ENCODE results near the gene B4GALT4.
"Not testable (repeated sequence)": the region's sequence is repeated elsewhere in the genome, so short reads cannot be mapped to it uniquely, and the experiment has no call there.

B4GALT4 gene

GRCh38 chr3:119240591-119241434 lies at the start of gene B4GALT4:
TSS of gene B4GALT4 (minus strand) at chr3:119240878. CDS start at chr3:119230099, 10,779 bp downstream.
- peak; percentile 83 for DNase-seq

GRCh38 chr3:119289404-119289770 lies 48.7 kb upstream of the B4GALT4 start:
- DNase-seq: no peak

- no peak for DNase-seq
These were observed 48.2 kb upstream of the B4GALT4 start for GRCh38 chr3:119288669-119289403.

- no peak for DNase-seq
These were observed 39.0 kb upstream of the B4GALT4 start for GRCh38 chr3:119279584-119280243.

- DNase-seq: peak; percentile 74
These were observed 38.5 kb upstream of the B4GALT4 start for GRCh38 chr3:119279101-119279554.

GRCh38 chr3:119276680-119277079 lies 36.0 kb upstream of the B4GALT4 start:
- no peak for DNase-seq

GRCh38 chr3:119270212-119270611 lies 29.5 kb upstream of the B4GALT4 start:
- not testable (repeated sequence) for DNase-seq

GRCh38 chr3:119261055-119261454 lies 20.4 kb upstream of the B4GALT4 start:
- no peak for DNase-seq

GRCh38 chr3:119259821-119260220 lies 19.1 kb upstream of the B4GALT4 start:
- no peak for DNase-seq

GRCh38 chr3:119258915-119259314 lies 18.2 kb upstream of the B4GALT4 start:
- DNase-seq: no peak

GRCh38 chr3:119257654-119258410 lies 17.2 kb upstream of the B4GALT4 start:
- no peak for DNase-seq

GRCh38 chr3:119257111-119257510 lies 16.4 kb upstream of the B4GALT4 start:
- DNase-seq: no peak

GRCh38 chr3:119255214-119255613 lies 14.5 kb upstream of the B4GALT4 start:
- DNase-seq: no peak

GRCh38 chr3:119245778-119246177 lies 5.1 kb upstream of the B4GALT4 start:
- no peak for DNase-seq

- DNase-seq: no peak
These were observed 3.0 kb upstream of the B4GALT4 start for GRCh38 chr3:119243712-119244111.

GRCh38 chr3:119243058-119243529 lies 2.4 kb upstream of the B4GALT4 start:
- not testable (repeated sequence) for DNase-seq

- not testable (repeated sequence) for DNase-seq
These were observed 1.8 kb upstream of the B4GALT4 start for GRCh38 chr3:119242387-119243057.

GRCh38 chr3:119240101-119240590 lies 532 bp downstream of the B4GALT4 start:
- no peak for DNase-seq

- no peak for DNase-seq
These were observed 1.4 kb downstream of the B4GALT4 start for GRCh38 chr3:119239206-119239820.

GRCh38 chr3:119238363-119238762 lies 2.3 kb downstream of the B4GALT4 start:
- DNase-seq: no peak

GRCh38 chr3:119237299-119237698 lies 3.4 kb downstream of the B4GALT4 start:
- DNase-seq: no peak
